Ascending aorta (tissue), 2 donors: Measurements from ENCODE around the gene PRUNE2. TPM values are rescaled to one million over a fixed set of nuclear protein-coding genes. Genes with fewer than 3 reads are reported as not detected.
A peak's percentile ranks its signal among the peaks of the same experiment; 100 is the strongest.

Experiments used
- DNase-seq, 2 donors: peaks; one replicate each; pipeline ENCODE4 v3.0.0-alpha.2; 2019; ENCODE audit warnings: low spot score in 2 of 2
- H3K27ac ChIP-seq, 2 donors: fragments of 200-600 bp; sonication (generic); one replicate each; pipeline ENCODE4 v1.5.1; 2016 to 2017; ENCODE audit warnings: mild to moderate bottlenecking in 1 of 2
- H3K27me3 ChIP-seq: fragments of 200-600 bp; sonication (generic); one replicate; pipeline ENCODE4 v1.5.1; 2017
- H3K36me3 ChIP-seq, 2 donors: fragments of 200-600 bp; sonication (generic); one replicate each; pipeline ENCODE4 v1.5.1; 2016
- H3K4me1 ChIP-seq, 2 donors: fragments of 200-600 bp; sonication (generic); one replicate each; pipeline ENCODE4 v1.5.1; 2016 to 2017; ENCODE audit warnings: mild to moderate bottlenecking in 1 of 2
- H3K4me3 ChIP-seq, 2 donors: fragments of 200-600 bp; sonication (generic); one replicate each; pipeline ENCODE4 v1.5.1; 2016 to 2017; ENCODE audit warnings: mild to moderate bottlenecking in 1 of 2
- H3K9me3 ChIP-seq, 2 donors: fragments of 200-600 bp; sonication (generic); one replicate each; pipeline ENCODE4 v1.5.1; 2016
- intact Hi-C: fragments of 100-400 bp; cut with DNase I; formaldehyde crosslinking; loops from one replicate; pipeline ENCODE4 v1.15.1; 2023
- total RNA-seq: library from RNA; depleted of rRNA; stranded (reverse); fragments of >200 nt; gene quantifications from one replicate; pipeline ENCODE4 v1.1.0, GENCODE V29; 2016
- TF ChIP-seq, protein P1 (sequence below), 3 experiments: fragments of 200-600 bp in 2 of 3; fragments of 450-650 bp in 1 of 3; sonication (generic) in 2 of 3; IDR thresholded peaks; one replicate each; pipeline ENCODE4 v1.5.1; 2016 to 2019; ENCODE audit warnings: antibody characterized with exemption in 3 of 3, mild to moderate bottlenecking in 1 of 3, moderate library complexity in 1 of 3

Gene PRUNE2
- total RNA-seq, 1 donor from 2014 or later = 200 TPM

DNA sequence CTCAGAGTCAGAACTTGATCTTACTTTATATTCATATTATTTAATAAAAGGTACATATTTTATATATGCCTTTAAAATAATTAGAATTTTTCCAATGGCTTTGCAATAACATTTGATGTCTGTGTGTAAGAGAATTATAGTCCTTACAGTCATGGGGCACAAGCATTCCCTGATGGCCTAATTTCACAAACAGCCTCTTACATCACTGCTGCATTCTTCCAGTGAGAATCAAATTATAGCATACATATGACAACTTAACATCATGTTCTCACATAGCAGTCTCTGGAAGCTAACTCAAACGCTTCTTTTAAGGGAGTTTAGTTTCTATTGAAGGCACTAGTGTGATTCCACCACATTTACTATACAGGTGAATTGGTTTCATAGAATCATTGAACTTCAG, 15.3 kb upstream of the PRUNE2 start:
- TF ChIP-seq, protein P1, sequence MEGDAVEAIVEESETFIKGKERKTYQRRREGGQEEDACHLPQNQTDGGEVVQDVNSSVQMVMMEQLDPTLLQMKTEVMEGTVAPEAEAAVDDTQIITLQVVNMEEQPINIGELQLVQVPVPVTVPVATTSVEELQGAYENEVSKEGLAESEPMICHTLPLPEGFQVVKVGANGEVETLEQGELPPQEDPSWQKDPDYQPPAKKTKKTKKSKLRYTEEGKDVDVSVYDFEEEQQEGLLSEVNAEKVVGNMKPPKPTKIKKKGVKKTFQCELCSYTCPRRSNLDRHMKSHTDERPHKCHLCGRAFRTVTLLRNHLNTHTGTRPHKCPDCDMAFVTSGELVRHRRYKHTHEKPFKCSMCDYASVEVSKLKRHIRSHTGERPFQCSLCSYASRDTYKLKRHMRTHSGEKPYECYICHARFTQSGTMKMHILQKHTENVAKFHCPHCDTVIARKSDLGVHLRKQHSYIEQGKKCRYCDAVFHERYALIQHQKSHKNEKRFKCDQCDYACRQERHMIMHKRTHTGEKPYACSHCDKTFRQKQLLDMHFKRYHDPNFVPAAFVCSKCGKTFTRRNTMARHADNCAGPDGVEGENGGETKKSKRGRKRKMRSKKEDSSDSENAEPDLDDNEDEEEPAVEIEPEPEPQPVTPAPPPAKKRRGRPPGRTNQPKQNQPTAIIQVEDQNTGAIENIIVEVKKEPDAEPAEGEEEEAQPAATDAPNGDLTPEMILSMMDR (IDR thresholded peaks at IDR 0.05) = no peak
- intact Hi-C loops = no loop called here
- Histone ChIP-seq H3K4me1 (peaks cover 0 to 7% of the 10 kb centered on the region in 2 donors), H3K36me3 (no peaks in the 10 kb centered on the region), H3K4me3 (no peak overlapping the region), H3K9me3 (peaks cover 0 to 21% of the 10 kb centered on the region in 2 donors), H3K27ac (no peak overlapping the region), H3K27me3 (no peaks in the 10 kb centered on the region)
- no peak for DNase-seq

DNA sequence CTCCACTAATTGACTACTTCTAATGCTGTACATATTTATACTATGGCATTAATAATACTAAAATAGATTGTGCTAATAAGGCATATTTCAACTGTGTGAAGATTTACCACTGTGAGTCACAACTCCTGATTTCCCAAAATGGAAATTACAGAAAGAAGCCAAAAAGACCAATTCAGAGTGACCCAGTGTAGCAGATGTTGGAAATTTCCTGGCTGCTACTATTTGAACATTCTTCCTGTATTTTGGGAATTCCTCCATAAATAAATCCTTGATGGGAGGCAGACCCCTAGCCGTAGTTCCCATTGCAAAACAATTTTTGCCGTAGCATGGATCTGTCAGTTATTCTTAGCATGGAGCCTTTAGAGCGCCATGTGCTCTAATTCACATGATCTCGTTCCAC, 11.4 kb upstream of the PRUNE2 start:
- Histone ChIP-seq H3K9me3 (no peaks in the 10 kb centered on the region), H3K36me3 (no peaks in the 10 kb centered on the region), H3K27me3 (no peaks in the 10 kb centered on the region), H3K27ac (peak overlapping the region; percentile 69 to 72), H3K4me1 (peaks cover 0 to 7% of the 10 kb centered on the region in 2 donors), H3K4me3 (no peak overlapping the region)
- intact Hi-C loops = no loop called here
- TF ChIP-seq, protein P1 (IDR thresholded peaks at IDR 0.05) = no peak
- DNase-seq = no peak

DNA sequence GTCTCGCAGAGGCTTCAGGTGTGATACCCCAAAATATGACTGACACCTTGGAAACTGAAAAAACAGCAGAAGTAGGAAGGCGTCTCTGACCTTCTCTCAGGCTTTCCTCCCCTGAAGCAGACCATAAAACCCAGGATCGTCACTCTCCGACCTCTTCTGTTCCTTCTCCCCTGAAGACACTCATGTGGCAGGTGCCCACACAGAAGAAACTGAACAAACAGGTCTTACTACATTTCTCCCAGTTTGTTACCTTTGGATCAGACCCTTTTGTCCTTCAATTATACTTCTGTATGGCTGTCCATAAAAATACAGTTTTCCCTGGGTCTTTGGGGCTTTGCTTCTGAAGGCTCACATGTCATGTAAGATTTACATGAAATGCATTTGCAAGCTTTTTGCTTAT, 10.3 kb upstream of the PRUNE2 start:
- H3K27ac ChIP-seq = peak overlapping the region in 1 of 2 donors; percentile 72
- peaks cover 0 to 7% of the 10 kb centered on the region in 2 donors for H3K4me1 ChIP-seq
- H3K4me3 ChIP-seq = no peak overlapping the region
- intact Hi-C loops = no loop called here
- TF ChIP-seq, protein P1 (IDR thresholded peaks at IDR 0.05) = no peak
- no peaks in the 10 kb centered on the region for H3K36me3 ChIP-seq
- no peak for DNase-seq
- no peaks in the 10 kb centered on the region for H3K9me3 ChIP-seq
- H3K27me3 ChIP-seq = no peaks in the 10 kb centered on the region

DNA sequence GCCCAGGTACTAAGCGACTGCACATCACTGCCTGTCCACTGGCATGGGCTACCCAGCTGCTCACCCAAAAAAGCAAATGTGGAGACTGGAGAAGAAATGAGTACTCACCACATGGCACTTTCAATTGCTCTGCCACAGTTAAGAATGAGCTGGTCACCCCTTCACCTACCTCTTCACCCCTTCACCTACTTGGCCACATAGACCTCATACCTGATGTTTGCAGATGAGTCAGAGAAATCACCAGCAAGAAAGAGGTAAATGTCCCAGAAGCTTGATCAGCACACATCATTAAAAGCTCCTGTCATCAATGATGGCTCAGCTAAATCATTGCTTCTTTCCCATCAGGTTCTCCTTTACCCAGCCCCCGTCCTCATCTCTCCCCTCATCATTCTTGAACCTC, 7.6 kb upstream of the PRUNE2 start:
- no peak overlapping the region for H3K27ac ChIP-seq
- intact Hi-C loops = no loop called here
- H3K4me3 ChIP-seq = no peak overlapping the region
- H3K9me3 ChIP-seq = no peaks in the 10 kb centered on the region
- H3K36me3 ChIP-seq = no peaks in the 10 kb centered on the region
- TF ChIP-seq, protein P1 (IDR thresholded peaks at IDR 0.05) = no peak
- no peak for DNase-seq
- peaks cover 0 to 7% of the 10 kb centered on the region in 2 donors for H3K4me1 ChIP-seq
- H3K27me3 ChIP-seq = no peaks in the 10 kb centered on the region

GRCh38 chr9:76912636-76913275, 6.8 kb upstream of the PRUNE2 start:
- TF ChIP-seq, protein P1 (IDR thresholded peaks at IDR 0.05) = no peak
- DNase-seq = no peak
- H3K4me3 ChIP-seq = no peak overlapping the region
- no peaks in the 10 kb centered on the region for H3K27me3 ChIP-seq
- no peaks in the 10 kb centered on the region for H3K36me3 ChIP-seq
- H3K9me3 ChIP-seq = no peaks in the 10 kb centered on the region
- H3K27ac ChIP-seq = no peak overlapping the region
- H3K4me1 ChIP-seq = peaks cover 0 to 5% of the 10 kb centered on the region in 2 donors
- intact Hi-C loops = no loop called here

- DNase-seq = no peak
- H3K9me3 ChIP-seq = no peaks in the 10 kb centered on the region
- no peaks in the 10 kb centered on the region for H3K36me3 ChIP-seq
- no peak overlapping the region for H3K4me3 ChIP-seq
- TF ChIP-seq, protein P1 (IDR thresholded peaks at IDR 0.05) = no peak
- peaks cover 0 to 3% of the 10 kb centered on the region in 2 donors for H3K4me1 ChIP-seq
- no peaks in the 10 kb centered on the region for H3K27me3 ChIP-seq
- no peak overlapping the region for H3K27ac ChIP-seq
- intact Hi-C loops = no loop called here
Measured at GRCh38 chr9:76911971-76912370, 6.1 kb upstream of the PRUNE2 start.
